HG03064 (cell line): Measurements from ENCODE around the gene TBC1D3B.
A peak's percentile ranks its signal among the peaks of the same experiment; 100 is the strongest.
"Not testable (repeated sequence)": the region's sequence is repeated elsewhere in the genome, so short reads cannot be mapped to it uniquely, and the experiment has no call there.

Experiments
- ATAC-seq: cut with Tn5 transposase; IDR thresholded peaks from one replicate; pipeline ENCODE4 v1.9.1; 2021; ENCODE audit warnings: low read depth; ENCODE audit not compliant: unreplicated experiment

TBC1D3B gene

DNA sequence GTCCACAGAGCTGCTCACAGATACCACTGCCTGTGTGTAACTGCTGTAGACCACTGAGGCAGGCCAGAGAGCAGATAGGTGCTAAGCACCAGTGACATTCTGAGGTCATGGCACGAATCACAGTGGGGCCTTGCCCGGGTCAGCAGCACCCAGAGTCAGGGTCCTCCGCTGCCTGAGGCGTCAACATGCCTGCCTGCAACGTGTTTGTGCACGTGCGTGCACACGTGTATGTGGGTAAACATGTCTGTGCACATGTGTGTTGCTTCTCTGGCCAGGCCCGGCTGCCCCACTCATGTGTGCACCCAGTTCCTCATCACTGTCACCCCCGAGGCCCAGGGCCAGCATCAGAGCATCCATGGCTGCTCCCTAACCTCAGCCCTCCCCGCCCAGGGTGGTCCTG, at the start of gene TBC1D3B:
Gene TBC1D3B (minus strand): TSS at position 101 of the 400 bp plus-strand sequence. CDS start 1,586 bp downstream, outside the sequence.
- not testable (repeated sequence) for ATAC-seq

DNA sequence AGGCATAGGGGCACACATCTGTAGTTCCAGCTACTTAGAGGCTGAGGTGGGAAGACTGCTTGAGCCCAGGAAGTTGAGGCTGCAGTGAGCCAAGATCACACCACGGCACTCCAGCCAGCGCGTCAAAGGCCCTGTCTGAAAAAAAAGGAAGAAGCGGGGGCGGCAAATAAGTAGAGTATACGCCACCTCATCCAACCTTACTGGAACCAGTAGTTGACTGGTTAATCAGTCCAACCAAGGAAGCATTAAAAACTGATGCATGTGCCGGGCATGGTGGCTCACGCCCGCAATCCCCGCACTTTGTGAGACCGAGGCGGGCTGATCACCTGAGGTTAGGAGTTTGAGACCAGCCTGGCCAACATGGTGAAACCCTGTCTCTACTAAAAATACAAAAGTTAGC, 46.5 kb upstream of the TBC1D3B start:
- ATAC-seq: not testable (repeated sequence)

GRCh38 chr17:36221581-36222100, 45.2 kb upstream of the TBC1D3B start:
- not testable (repeated sequence) for ATAC-seq

DNA sequence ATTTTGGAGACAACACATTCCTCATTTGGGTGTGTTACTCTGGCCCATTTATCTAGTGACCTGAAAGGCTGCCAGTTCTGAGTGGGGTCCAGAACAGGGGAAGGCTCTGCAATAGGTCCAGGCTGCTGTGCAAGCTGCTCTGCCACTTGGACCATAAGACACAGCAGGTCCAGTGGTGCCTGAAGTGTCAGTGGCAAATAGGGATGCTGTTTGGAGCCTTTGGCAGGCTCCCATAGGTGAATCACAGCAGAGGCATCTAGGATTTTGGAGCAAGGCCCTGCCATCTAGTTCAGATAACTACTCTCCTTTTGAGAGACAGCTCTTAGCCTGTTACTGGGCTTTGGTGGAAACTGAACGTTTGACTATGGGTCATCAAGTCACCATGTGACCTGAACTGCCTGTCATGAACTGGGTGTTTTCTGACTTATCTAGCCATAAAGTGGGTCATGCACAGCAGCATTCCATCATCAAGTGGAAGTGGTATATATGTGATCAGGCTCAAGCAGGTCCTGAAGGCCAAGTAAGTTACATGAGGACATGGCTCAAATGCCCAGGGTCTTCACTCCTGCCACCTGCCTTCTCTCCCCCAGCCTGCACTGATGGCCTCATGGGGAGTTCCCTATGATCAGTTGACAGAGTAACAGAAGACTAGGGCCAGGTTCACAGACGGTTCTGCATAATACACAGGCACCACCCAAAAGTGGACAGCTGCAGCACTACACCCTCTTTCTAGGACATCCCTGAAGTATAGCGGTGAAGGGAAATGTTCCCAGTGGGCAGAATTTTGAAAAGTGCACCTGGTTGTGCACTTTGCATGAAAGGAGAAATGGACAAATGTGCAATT, 44.5 kb upstream of the TBC1D3B start:
- not testable (repeated sequence) for ATAC-seq

GRCh38 chr17:36219556-36219955, 43.1 kb upstream of the TBC1D3B start:
- ATAC-seq: not testable (repeated sequence)

DNA sequence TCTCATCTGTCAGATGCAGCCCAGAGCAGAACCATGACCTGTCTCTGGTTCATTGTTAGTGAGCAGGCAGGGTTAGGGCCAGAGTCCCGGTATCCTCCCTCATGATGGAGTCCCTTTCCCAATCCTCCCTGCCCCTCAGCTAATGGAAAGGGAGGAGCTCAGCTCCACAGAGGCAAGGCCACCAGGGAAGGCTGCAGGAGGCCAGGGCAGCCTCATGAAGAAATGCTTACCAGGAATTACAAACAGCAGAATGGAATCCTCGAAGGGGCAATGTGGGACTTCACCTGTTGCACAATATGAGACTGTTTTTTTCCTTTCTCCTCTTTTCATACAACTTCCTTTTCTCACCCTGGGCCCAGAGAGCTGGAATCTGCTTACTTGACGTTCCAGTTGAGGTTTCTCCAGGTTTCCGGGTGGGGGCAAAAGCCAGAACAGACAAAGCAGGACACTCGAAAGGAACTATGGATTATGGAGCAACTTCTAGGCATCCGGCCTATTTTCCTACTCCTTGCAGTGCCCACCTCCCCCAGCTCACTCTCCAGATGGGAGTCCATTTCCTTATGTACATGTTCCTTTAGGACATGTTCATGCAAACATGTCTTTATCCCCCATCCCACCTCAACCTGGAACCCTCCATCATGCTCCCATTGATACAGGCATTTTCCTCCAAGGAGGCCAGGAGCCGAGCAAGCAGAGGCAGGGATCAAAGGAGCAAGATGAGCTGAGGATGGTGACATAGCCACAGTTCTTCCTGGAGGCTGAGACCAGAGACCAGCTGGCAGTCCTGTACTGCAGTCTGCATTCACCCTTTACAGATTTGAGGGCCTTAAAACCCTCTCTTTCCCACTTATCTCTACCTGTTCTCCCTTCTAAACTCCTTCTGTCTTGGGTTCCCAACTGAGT, 39.2 kb upstream of the TBC1D3B start:
- not testable (repeated sequence) for ATAC-seq

- ATAC-seq: no peak
These were observed 38.5 kb upstream of the TBC1D3B start for GRCh38 chr17:36214918-36215317.

DNA sequence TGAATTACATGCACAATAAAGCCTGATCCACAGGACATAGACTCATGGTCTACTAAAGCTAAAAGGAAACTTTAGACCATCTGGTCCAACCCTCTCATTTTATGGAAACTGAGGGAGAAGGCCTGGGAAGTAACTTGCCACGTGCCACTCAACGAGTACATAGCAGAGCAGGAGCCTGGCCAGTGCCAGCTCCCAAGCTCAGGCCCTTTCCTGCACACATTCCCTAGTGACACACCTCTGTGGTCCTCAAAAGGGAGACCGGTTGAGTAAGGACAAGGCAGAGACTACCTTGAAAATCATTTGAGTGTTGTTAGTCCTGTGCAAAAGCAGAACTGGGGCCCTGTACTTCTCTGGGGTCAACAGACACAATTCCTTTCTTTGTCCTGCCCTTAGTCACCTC, 37.3 kb upstream of the TBC1D3B start:
- no peak for ATAC-seq

DNA sequence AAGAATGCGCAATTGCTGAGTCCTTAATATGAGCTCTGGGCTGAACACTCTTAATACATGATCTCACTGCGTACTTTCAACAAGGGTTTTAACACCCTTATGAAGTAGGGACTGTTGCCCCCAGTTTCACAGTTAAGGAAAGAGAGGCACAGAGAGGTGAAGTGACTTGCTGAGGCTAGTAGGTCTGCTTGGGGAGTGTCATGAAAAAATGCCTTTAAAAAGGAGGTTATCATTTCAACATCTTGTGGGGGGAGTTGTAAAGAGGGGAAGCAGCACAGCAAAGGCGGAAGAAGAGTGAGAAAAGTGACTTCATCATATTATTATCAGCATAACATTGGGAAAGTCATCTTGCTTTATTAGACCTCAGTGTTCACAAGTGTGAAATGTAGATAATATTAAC, 36.5 kb upstream of the TBC1D3B start:
- ATAC-seq: no peak

- ATAC-seq: no peak
These were observed 35.8 kb upstream of the TBC1D3B start for GRCh38 chr17:36212272-36212605.

DNA sequence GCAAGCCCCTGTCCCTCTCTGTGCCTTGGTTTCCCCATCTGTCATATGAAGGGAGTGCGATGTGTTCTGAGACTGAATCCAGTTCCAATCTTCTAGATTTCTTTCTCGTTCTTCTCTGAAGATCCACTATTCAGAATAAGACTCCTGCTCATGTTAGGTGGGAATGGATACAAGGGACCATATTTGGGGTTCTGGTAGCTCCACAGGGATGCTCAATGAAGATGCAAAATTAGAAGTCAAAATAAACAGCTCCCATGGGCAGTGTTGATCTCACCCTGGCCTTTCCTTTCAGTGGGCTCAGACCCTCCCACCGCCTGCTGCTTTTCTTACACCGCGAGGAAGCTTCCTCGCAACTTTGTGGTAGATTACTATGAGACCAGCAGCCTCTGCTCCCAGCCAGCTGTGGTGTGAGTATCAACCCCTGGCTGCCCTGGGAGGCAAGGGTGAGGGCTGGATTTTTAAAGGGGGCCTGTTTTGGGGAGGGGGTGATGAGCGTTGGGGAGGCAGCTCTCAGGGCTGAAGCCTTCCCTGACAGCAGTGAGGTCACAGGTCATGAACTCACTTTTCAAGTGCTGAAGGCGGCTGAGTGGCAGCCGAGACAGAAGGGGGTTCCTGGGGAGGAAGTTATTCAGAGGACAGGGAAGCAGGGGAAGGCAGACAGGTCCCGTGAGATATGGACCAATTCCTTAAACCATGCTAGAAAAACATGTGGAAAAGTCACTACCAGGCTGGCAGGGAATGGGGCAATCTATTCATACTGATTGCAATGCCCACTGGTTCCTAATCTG, 35.2 kb upstream of the TBC1D3B start:
- ATAC-seq: not testable (repeated sequence)

GRCh38 chr17:36210439-36211211, 34.2 kb upstream of the TBC1D3B start, which contains the start of gene CCL4L2:
CCL4L2 (plus strand) TSS chr17:36211063.
- ATAC-seq: peak; percentile 70

DNA sequence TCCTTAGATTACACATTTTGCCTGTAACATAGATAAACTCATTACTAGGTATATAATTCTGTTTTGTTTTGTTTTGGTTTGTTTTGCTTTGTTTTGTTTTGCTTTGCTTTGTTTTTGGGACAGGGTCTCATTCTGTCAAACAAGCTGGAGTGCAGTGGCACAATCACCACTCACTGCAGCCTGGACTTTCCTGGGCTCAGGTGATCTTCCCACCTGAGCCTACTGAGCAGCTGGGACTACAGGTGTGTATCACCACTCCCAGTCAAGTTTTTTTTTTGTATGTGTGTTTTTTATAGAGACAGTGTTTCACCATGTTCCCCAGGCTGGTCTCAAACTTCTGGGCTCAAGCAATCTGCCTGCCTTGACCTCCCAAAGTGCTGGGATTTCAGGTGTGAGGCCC, 33.1 kb upstream of the TBC1D3B start:
- no peak for ATAC-seq

- ATAC-seq: not testable (repeated sequence)
These were observed 30.9 kb upstream of the TBC1D3B start for GRCh38 chr17:36207383-36207782.

- ATAC-seq: not testable (repeated sequence)
These were observed 30.0 kb upstream of the TBC1D3B start for GRCh38 chr17:36206486-36206821.

DNA sequence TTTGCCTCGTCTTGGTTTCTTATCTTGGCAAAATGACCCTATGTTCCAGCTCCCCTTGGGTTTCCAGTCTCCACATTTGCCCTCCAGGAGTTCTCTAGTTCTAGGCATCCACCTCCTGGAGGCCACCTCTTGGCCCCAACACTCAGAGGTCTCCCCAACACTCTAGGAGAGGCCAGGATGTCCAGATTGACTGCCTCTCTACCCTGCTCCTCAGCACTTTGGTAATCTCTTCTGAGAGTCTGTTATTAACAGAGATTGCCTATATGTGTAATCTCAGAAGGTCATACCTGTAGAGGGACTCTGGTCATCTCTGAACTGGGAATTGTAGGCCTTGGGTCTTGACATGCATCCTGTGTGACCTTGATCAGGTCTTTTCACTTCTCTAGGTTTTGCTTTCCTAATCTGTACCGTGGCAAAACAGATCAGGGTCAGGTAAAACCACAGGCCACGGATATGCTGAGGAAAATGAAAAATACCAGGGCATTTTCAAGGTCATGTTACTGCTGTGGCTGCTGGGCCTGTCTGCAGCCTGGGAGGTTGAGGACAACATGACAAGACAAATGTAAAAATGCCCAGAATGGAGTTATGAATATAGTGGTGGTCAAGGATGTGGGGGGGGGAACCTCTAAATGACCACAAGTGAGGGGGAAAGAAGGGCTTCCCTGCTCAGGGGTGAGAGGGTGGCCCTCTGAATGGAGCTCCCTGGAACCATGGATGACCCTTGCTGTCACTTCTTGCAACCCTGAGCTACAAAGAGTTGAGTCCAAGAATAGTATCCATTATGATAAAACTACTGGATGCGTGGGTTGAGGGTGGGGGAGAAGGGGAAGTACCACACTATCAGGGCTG, 29.4 kb upstream of the TBC1D3B start:
- no peak for ATAC-seq

GRCh38 chr17:36204724-36205500, 28.5 kb upstream of the TBC1D3B start:
- no peak for ATAC-seq

DNA sequence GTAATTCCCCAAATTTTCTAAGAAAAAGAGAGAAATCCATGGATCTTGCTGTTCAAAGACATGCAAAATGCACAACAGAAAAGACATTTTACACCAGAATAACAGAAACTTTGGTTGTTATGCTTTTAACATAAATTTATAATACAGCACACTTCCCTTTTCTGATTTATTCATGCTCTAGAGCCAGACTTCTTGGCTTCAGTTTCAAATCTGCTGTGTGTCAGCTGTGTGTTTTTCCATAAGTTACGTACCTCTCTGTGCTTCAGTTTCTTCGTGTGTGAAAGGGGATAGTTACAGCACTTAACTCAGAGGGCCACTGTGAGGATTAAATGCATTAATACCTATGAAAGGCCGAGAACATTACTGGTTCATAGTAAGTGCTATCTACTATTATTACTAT, 26.9 kb upstream of the TBC1D3B start:
- no peak for ATAC-seq
